ENCODE measurements around the gene BIRC6. TPM values are rescaled to one million over a fixed set of nuclear protein-coding genes. Genes with fewer than 3 reads are reported as not detected.
"Not testable (repeated sequence)": the region's sequence is repeated elsewhere in the genome, so short reads cannot be mapped to it uniquely, and the experiment has no call there.

Gene BIRC6
- total RNA-seq, 1 experiment from 2014 or later, result 70.8 TPM

GRCh38 chr2:32430804-32431203 lies 74.0 kb downstream of the BIRC6 start:
- no peak for DNase-seq (ENCODE audit: low spot score)
- in situ Hi-C loops (cut with HindIII; ENCODE audit: low sequenced_read_pairs), result no loop called here

GRCh38 chr2:32436150-32436549 lies 79.3 kb downstream of the BIRC6 start:
- DNase-seq (ENCODE audit: low spot score), result no peak
- in situ Hi-C loops (cut with HindIII; ENCODE audit: low sequenced_read_pairs), result no loop called here

GRCh38 chr2:32442020-32442467 lies 85.2 kb downstream of the BIRC6 start:
- in situ Hi-C loops (cut with HindIII; ENCODE audit: low sequenced_read_pairs), result no loop called here
- DNase-seq (ENCODE audit: low spot score), result no peak

- in situ Hi-C loops (cut with HindIII; ENCODE audit: low sequenced_read_pairs), result no loop called here
- DNase-seq (ENCODE audit: low spot score), result no peak
Measured at GRCh38 chr2:32446369-32446768, 89.5 kb downstream of the BIRC6 start.

- in situ Hi-C loops (cut with HindIII; ENCODE audit: low sequenced_read_pairs), result no loop called here
- DNase-seq (ENCODE audit: low spot score), result no peak
Measured at GRCh38 chr2:32450851-32451250, 94.0 kb downstream of the BIRC6 start.

GRCh38 chr2:32452338-32453064 lies 95.7 kb downstream of the BIRC6 start:
- in situ Hi-C loops (cut with HindIII; ENCODE audit: low sequenced_read_pairs), result no loop called here
- no peak for DNase-seq (ENCODE audit: low spot score)

GRCh38 chr2:32453242-32454062 lies 96.6 kb downstream of the BIRC6 start:
- no peak for DNase-seq (ENCODE audit: low spot score)
- in situ Hi-C loops (cut with HindIII; ENCODE audit: low sequenced_read_pairs), result no loop called here

- DNase-seq (ENCODE audit: low spot score), result no peak
- in situ Hi-C loops (cut with HindIII; ENCODE audit: low sequenced_read_pairs), result no loop called here
Measured at GRCh38 chr2:32455816-32456215, 99.0 kb downstream of the BIRC6 start.

GRCh38 chr2:32456808-32457207 lies 100.0 kb downstream of the BIRC6 start:
- in situ Hi-C loops (cut with HindIII; ENCODE audit: low sequenced_read_pairs), result no loop called here
- DNase-seq (ENCODE audit: low spot score), result no peak

GRCh38 chr2:32457814-32458213 lies 101.0 kb downstream of the BIRC6 start:
- no peak for DNase-seq (ENCODE audit: low spot score)
- in situ Hi-C loops (cut with HindIII; ENCODE audit: low sequenced_read_pairs), result no loop called here

- DNase-seq (ENCODE audit: low spot score); in situ Hi-C loops (cut with HindIII; ENCODE audit: low sequenced_read_pairs): not testable (repeated sequence)
Measured at GRCh38 chr2:32460861-32461260, 104.0 kb downstream of the BIRC6 start.

GRCh38 chr2:32463110-32463509 lies 106.3 kb downstream of the BIRC6 start:
- in situ Hi-C loops (cut with HindIII; ENCODE audit: low sequenced_read_pairs), result no loop called here
- DNase-seq (ENCODE audit: low spot score), result no peak

- no peak for DNase-seq (ENCODE audit: low spot score)
- in situ Hi-C loops (cut with HindIII; ENCODE audit: low sequenced_read_pairs), result no loop called here
Measured at GRCh38 chr2:32464431-32464830, 107.6 kb downstream of the BIRC6 start.

- in situ Hi-C loops (cut with HindIII; ENCODE audit: low sequenced_read_pairs), result no loop called here
- no peak for DNase-seq (ENCODE audit: low spot score)
Measured at GRCh38 chr2:32472605-32473004, 115.8 kb downstream of the BIRC6 start.

- DNase-seq (ENCODE audit: low spot score), result no peak
- in situ Hi-C loops (cut with HindIII; ENCODE audit: low sequenced_read_pairs), result no loop called here
Measured at GRCh38 chr2:32474381-32474780, 117.6 kb downstream of the BIRC6 start.

GRCh38 chr2:32478889-32479620 lies 122.2 kb downstream of the BIRC6 start:
- in situ Hi-C loops (cut with HindIII; ENCODE audit: low sequenced_read_pairs), result no loop called here
- DNase-seq (ENCODE audit: low spot score), result no peak

- DNase-seq (ENCODE audit: low spot score), result no peak
- in situ Hi-C loops (cut with HindIII; ENCODE audit: low sequenced_read_pairs), result no loop called here
Measured at GRCh38 chr2:32479993-32480392, 123.2 kb downstream of the BIRC6 start.

GRCh38 chr2:32482471-32482870 lies 125.6 kb downstream of the BIRC6 start:
- no peak for DNase-seq (ENCODE audit: low spot score)
- in situ Hi-C loops (cut with HindIII; ENCODE audit: low sequenced_read_pairs), result no loop called here

GRCh38 chr2:32484937-32485336 lies 128.1 kb downstream of the BIRC6 start:
- in situ Hi-C loops (cut with HindIII; ENCODE audit: low sequenced_read_pairs), result no loop called here
- no peak for DNase-seq (ENCODE audit: low spot score)

GRCh38 chr2:32485399-32485798 lies 128.6 kb downstream of the BIRC6 start:
- in situ Hi-C loops (cut with HindIII; ENCODE audit: low sequenced_read_pairs), result no loop called here
- no peak for DNase-seq (ENCODE audit: low spot score)
